Heart right ventricle (tissue), 16 donors: Measurements from ENCODE around the gene CCP110. TPM values are rescaled to one million over a fixed set of nuclear protein-coding genes. Genes with fewer than 3 reads are reported as not detected.

Source experiments
- ATAC-seq, 8 donors: fragments of 200-7000 bp; cut with Tn5 transposase; one replicate each; pipeline ENCODE4 v1.9.1; 2020; ENCODE audit warnings: mild to moderate bottlenecking in 8 of 8, moderate library complexity in 8 of 8, moderate number of reproducible peaks in 1 of 8
- DNase-seq, 2 donors: peaks; one replicate each; pipeline ENCODE4 v3.0.0-alpha.2; 2020
- H3K27ac ChIP-seq, 10 donors: fragments of 200-600 bp; sonication (generic) in 2 of 10; one replicate each; pipeline versions ENCODE4 v1.5.0 to v1.8.0; 2020 to 2022; ENCODE audit warnings: mild to moderate bottlenecking in 3 of 10
- H3K27me3 ChIP-seq, 7 donors: fragments of 200-600 bp; one replicate each; pipeline ENCODE4 v1.8.0; 2021 to 2022; ENCODE audit warnings: mild to moderate bottlenecking in 2 of 7
- H3K36me3 ChIP-seq, 9 donors: fragments of 200-600 bp; sonication (generic) in 1 of 9; one replicate each; pipeline versions ENCODE4 v1.5.0 to v1.8.0; 2020 to 2022; ENCODE audit warnings: mild to moderate bottlenecking in 2 of 9
- H3K4me1 ChIP-seq, 9 donors: fragments of 200-600 bp; sonication (generic) in 1 of 9; one replicate each; pipeline versions ENCODE4 v1.5.0 to v1.8.0; 2020 to 2022; ENCODE audit warnings: mild to moderate bottlenecking in 4 of 9
- H3K4me3 ChIP-seq, 10 donors: fragments of 200-600 bp; sonication (generic) in 2 of 10; one replicate each; pipeline versions ENCODE4 v1.5.0 to v1.8.0; 2020 to 2022; ENCODE audit warnings: mild to moderate bottlenecking in 7 of 10, moderate library complexity in 2 of 10
- H3K9me3 ChIP-seq, 11 donors: fragments of 200-600 bp in 10 of 11; sonication (generic) in 2 of 11; one replicate each; pipeline versions ENCODE4 v1.5.0 to v1.8.0; 2013 to 2022; ENCODE audit warnings: mild to moderate bottlenecking in 2 of 11, control low read depth in 1 of 11, moderate library complexity in 1 of 11
- CTCF ChIP-seq, 9 donors: fragments of 200-600 bp; sonication (generic) in 2 of 9; IDR thresholded peaks; one replicate each; pipeline versions ENCODE4 v1.5.0 to v1.8.0; 2021 to 2022; ENCODE audit warnings: antibody characterized with exemption in 9 of 9, mild to moderate bottlenecking in 5 of 9, moderate library complexity in 1 of 9
- WGBS, 2 donors: extraction: QIAGEN DNeasy Blood & Tissue Kit; methylation state at CpG; one replicate each; pipeline ENCODE4 v1.1.7; 2013; ENCODE audit warnings: inconsistent platforms in 1 of 2; 5-methylcytosine and 5-hydroxymethylcytosine counted together
- intact Hi-C, 10 donors: fragments of 100-400 bp; cut with DNase I; formaldehyde crosslinking; loops; one replicate each; pipeline versions ENCODE4 v1.11.1 to v1.14.2; 2022
- polyA plus RNA-seq, 2 donors: library from polyadenylated mRNA; stranded (reverse); fragments of 200-250 nt; gene quantifications; one replicate each; pipeline ENCODE4 v1.2.3, GENCODE V29; 2013
- total RNA-seq, 10 donors: library from RNA; stranded (reverse); fragmentation: NEBNext Ultra II Directional in 3 of 10; extraction: Animal tissue kit (Norgen Biotek cat#: 25700) in 3 of 10; gene quantifications; one replicate each; pipeline versions ENCODE4 v1.2.1 to v1.2.4, GENCODE V29; 2021 to 2023
- donor health status: Arrhythmogenic right ventricular cardiomyopathy.
- donor health status: ischemic (EF 13 %, LVEDD 7.1; RV severe dilation, severe dysfunction).
- donor health status: healthy with polysubstance abuse.
- donor health status: DM: no; HTN: yes; CAD: no.
- donor health status: DM: no; HTN: no; CAD: no.
- donor health status: ischemic (EF 25% LVEDD 6.9; RV normal size, moderate dysfunction).
- donor health status: ischemic (EF 25% LVEDD 5.7; RV mildly dilated, moderate dysfunction).
- donor health status: healthy.
- donor health status: DM: yes; HTN: yes; CAD: no.
- donor health status: Ischemic cardiomyopathy.
- donor health status: ischemic (EF 35%, LVEDD 5.7; RV mildly dilated, moderate dysfunction).
- donor health status: nonischemic (EF 11% LVEDD 7.7; RV severe dilation, severe dysfunction).
- donor health status: DM: yes; HTN: yes; CAD: no.
- donor health status: PGD.
- donor health status: ischemic (EF 29% LVEDD 5.4; RV normal size, mild dysfunction).
- donor health status: nonischemic (EF 23%, LVEDD 6.1; RV moderate dilation, normal function).

Gene CCP110
- total and polyA plus RNA-seq, 12 donors = 2.4 to 8.8 (median 7.6) TPM

DNA sequence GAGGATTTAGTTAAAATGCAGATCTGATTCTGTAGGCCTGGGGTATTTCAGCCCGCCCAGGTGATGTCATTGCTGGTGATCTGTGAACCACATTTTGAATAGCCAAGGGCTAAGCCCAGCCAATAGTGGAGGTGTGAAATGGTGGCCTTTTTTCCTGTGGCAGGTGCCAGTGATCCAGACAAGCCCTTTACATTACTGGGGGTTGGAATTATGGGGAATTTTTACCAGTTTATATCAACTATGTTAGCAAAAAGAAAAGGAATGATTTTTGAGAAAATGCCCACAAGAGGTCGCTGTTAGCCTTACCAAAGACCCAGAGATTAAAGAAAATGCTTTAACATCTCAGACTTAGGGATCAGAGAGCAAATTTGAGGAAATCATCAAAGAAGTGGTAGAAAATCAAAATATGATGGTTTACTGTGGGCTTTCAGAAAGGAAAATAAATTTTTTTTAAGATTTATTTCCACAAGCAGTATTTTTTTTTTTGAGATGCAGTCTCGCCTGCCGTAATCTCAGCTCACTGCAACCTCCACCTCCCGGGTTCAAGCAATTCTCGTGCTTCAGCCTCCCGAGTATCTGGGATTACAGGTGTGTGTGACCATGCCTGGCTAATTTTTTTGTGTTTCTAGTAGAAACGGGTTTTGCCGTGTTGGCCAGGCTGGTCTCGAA is 35.6 kb downstream of the CCP110 start:
- Histone ChIP-seq H3K4me1 (peaks cover 0 to 22% (median 13%) of the 10 kb centered on the region in 9 donors), H3K9me3 (peaks cover 0 to 14% (median 0%) of the 10 kb centered on the region in 11 donors), H3K4me3 (no peak overlapping the region), H3K36me3 (peaks cover 0 to 3% (median 0%) of the 10 kb centered on the region in 9 donors), H3K27me3 (no peaks in the 10 kb centered on the region), H3K27ac (no peak overlapping the region)
- DNase-seq (peak in 1 of 2 donors; percentile 23), ATAC-seq (no peak)
- 74 to 79% methylated on average over 10 of the region's 10 CpGs for WGBS, 2 donors
- TF ChIP-seq CTCF (IDR thresholded peaks at IDR 0.05) = peak; percentile 46 to 82 (median 72)
- intact Hi-C loops = loop anchor here in 7 of 10 donors (1.0 to 5.0 kb wide), 5 partner anchors 325 to 328 kb away; partner anchors contain the start of gene GPRC5B (in 1 of the 7)

GRCh38 chr16:19560078-19560477 is 36.3 kb downstream of the CCP110 start:
- Histone ChIP-seq H3K4me3 (no peak overlapping the region), H3K36me3 (peaks cover 0 to 9% (median 0%) of the 10 kb centered on the region in 9 donors), H3K9me3 (peaks cover 0 to 14% (median 0%) of the 10 kb centered on the region in 11 donors), H3K27me3 (no peaks in the 10 kb centered on the region), H3K4me1 (peaks cover 0 to 15% (median 7%) of the 10 kb centered on the region in 9 donors), H3K27ac (no peak overlapping the region)
- ATAC-seq = no peak
- DNase-seq = no peak
- no peak for TF ChIP-seq CTCF (IDR thresholded peaks at IDR 0.05)
- WGBS, 2 donors = 91 to 94% methylated on average over 4 of the region's 4 CpGs
- intact Hi-C loops = loop anchor here in 1 of 10 donors (10.0 kb wide), 1 partner anchor 75 kb away; no protein-coding TSS in a partner anchor

GRCh38 chr16:19563377-19563776 is 39.6 kb downstream of the CCP110 start:
- no peak overlapping the region for H3K4me3 ChIP-seq
- ATAC-seq (no peak), DNase-seq (no peak)
- H3K36me3 ChIP-seq = peaks cover 0 to 42% (median 9%) of the 10 kb centered on the region in 9 donors
- no peak overlapping the region for H3K27ac ChIP-seq
- H3K27me3 ChIP-seq = no peaks in the 10 kb centered on the region
- WGBS, 2 donors = 87 to 99% methylated on average over 4 of the region's 4 CpGs
- H3K4me1 ChIP-seq = peaks cover 0 to 4% (median 0%) of the 10 kb centered on the region in 9 donors
- peaks cover 0 to 14% (median 0%) of the 10 kb centered on the region in 11 donors for H3K9me3 ChIP-seq
- TF ChIP-seq CTCF (IDR thresholded peaks at IDR 0.05) = no peak
- intact Hi-C loops = loop anchor here in 1 of 10 donors (10.0 kb wide), 1 partner anchor 71 kb away; no protein-coding TSS in a partner anchor

GRCh38 chr16:19566362-19566761 is 42.6 kb downstream of the CCP110 start:
- DNase-seq (no peak), ATAC-seq (no peak)
- Histone ChIP-seq H3K4me1 (no peaks in the 10 kb centered on the region), H3K36me3 (peaks cover 0 to 72% (median 20%) of the 10 kb centered on the region in 9 donors), H3K4me3 (no peak overlapping the region), H3K9me3 (peaks cover 0 to 14% (median 0%) of the 10 kb centered on the region in 11 donors), H3K27ac (no peak overlapping the region), H3K27me3 (no peaks in the 10 kb centered on the region)
- no peak for TF ChIP-seq CTCF (IDR thresholded peaks at IDR 0.05)
- intact Hi-C loops = loop anchor here in 1 of 10 donors (10.0 kb wide), 1 partner anchor 68 kb away; no protein-coding TSS in a partner anchor
- 98% methylated on average over 3 of the region's 3 CpGs for WGBS, 2 donors
